ENCODE data around the gene HSPBP1.

DNA sequence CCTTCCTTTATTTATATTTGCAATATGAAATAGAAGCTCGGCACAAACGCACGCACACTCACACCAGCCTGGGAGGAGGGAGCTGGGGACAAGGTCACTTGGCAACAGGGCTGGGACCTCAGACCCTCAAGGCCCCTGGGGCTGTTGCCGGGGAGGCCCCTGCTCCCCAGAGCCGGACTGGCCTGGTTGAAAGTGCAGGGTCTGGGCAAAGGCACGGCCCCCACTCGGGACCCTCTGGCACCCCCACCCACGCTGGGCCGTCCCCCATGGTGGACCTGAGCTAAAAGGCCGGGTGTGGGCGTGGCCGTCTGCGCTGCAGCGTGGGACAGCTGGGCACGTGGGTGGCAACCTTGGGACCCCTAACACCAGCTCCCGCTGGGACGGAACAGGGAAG lies 50.1 kb downstream of the HSPBP1 start:
- TF ChIP-seq POLR2A (IDR thresholded peaks at IDR 0.05) (no peak), EP300 (IDR thresholded peaks at IDR 0.05) (no peak)
- TF ChIP-seq, protein P1, sequence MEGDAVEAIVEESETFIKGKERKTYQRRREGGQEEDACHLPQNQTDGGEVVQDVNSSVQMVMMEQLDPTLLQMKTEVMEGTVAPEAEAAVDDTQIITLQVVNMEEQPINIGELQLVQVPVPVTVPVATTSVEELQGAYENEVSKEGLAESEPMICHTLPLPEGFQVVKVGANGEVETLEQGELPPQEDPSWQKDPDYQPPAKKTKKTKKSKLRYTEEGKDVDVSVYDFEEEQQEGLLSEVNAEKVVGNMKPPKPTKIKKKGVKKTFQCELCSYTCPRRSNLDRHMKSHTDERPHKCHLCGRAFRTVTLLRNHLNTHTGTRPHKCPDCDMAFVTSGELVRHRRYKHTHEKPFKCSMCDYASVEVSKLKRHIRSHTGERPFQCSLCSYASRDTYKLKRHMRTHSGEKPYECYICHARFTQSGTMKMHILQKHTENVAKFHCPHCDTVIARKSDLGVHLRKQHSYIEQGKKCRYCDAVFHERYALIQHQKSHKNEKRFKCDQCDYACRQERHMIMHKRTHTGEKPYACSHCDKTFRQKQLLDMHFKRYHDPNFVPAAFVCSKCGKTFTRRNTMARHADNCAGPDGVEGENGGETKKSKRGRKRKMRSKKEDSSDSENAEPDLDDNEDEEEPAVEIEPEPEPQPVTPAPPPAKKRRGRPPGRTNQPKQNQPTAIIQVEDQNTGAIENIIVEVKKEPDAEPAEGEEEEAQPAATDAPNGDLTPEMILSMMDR (IDR thresholded peaks at IDR 0.05): no peak
